ENCODE measurements around the gene PRKCB. TPM values are rescaled to one million over a fixed set of nuclear protein-coding genes. Genes with fewer than 3 reads are reported as not detected.
"Not testable (repeated sequence)": the region's sequence is repeated elsewhere in the genome, so short reads cannot be mapped to it uniquely, and the experiment has no call there.

Gene PRKCB
- total and polyA plus RNA-seq, 2 of the 8 experiments (the other 6 are each of a cell fraction or from before 2014, with no cell fraction given) = 7.1 to 12.1 TPM

DNA sequence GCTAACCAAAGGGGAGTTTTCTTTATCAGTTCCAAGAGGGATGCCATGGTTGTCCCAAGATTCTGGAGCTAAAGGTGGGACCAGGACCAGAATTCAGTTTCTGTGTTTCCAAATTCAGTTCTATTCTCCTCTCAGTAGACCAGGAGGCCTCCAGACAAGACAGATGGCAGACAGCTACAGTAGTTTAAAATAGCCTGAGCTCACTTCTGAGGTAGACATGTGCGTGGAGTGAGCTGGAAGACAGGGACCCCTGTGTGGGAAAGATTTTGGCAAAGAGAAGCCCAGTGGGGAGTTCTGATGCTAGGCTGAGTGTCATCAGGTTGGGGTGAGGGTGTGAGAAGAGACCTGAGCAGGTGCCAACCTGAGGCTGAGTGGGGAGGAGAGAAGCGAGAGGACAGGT lies 95.4 kb downstream of the PRKCB start (continued):
- TF ChIP-seq RXRA (IDR thresholded peaks at IDR 0.05; ENCODE audit: insufficient read depth, low read depth, low read length) = no peak
- TF ChIP-seq, protein P1, sequence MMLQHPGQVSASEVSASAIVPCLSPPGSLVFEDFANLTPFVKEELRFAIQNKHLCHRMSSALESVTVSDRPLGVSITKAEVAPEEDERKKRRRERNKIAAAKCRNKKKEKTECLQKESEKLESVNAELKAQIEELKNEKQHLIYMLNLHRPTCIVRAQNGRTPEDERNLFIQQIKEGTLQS (IDR thresholded peaks at IDR 0.05; ENCODE audit: insufficient read depth, low read depth, low read length) = no peak

DNA sequence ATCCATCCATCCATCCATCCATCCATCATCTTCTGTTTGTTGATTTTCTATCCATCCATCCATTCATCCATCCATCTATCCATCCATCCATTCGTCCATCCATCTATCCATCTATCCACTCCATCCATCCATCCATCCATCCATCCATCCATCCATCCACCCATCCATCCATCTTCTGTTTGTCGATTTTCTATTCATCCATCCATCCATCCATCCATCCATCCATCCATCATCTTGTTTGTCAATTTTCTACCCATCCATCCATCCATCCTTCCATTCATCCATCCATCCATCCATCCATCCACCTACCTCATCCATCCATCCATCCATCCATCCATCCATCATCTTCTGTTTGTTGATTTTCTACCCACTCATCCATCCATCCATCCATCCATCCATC lies 97.9 kb downstream of the PRKCB start:
- H3K23ac ChIP-seq (ENCODE audit: insufficient read length); H3K23me2 ChIP-seq (ENCODE audit: low read depth, low read length); H3K36me3 ChIP-seq (ENCODE audit: control insufficient read depth in 2 of 4, insufficient read depth in 4 of 4, low read length in 3 of 4); H4K20me1 ChIP-seq (replicated peaks in 1 of 2; ENCODE audit: control insufficient read depth in 1 of 2, insufficient read depth in 2 of 2, low read length in 2 of 2); H3K18ac ChIP-seq (ENCODE audit: extremely low read depth, low read length); H4K5ac ChIP-seq (ENCODE audit: insufficient read length, low read depth, low read length); POLR2A ChIA-PET (ENCODE audit: partially characterized antibody); H3K9me3 ChIP-seq (ENCODE audit: insufficient read depth in 2 of 2, low read depth in 1 of 2, low read length in 1 of 2); H4K91ac ChIP-seq (replicated peaks; ENCODE audit: insufficient read length, low read length); H3K14ac ChIP-seq (ENCODE audit: insufficient read length); H3K4me2 ChIP-seq (ENCODE audit: insufficient read depth in 1 of 2, low read depth in 2 of 2, low read length in 2 of 2); H2BK20ac ChIP-seq (ENCODE audit: low read length); H3K27me3 ChIP-seq (replicated peaks in 1 of 4; ENCODE audit: control insufficient read depth in 3 of 4, extremely low read depth in 1 of 4, insufficient read depth in 3 of 4, low read length in 3 of 4); H3K4me1 ChIP-seq (replicated peaks in 1 of 4; ENCODE audit: control insufficient read depth in 3 of 4, insufficient read depth in 4 of 4, low read length in 3 of 4); H3K4ac ChIP-seq (replicated peaks; ENCODE audit: insufficient read length, low read depth, low read length); H2BK15ac ChIP-seq (ENCODE audit: low read length); H3K27ac ChIP-seq (ENCODE audit: low read depth, low read length); H2BK12ac ChIP-seq (ENCODE audit: low read depth, low read length); DNase-seq (ENCODE audit: low read depth in 1 of 2, low spot score in 2 of 2); H3K9ac ChIP-seq (replicated peaks in 1 of 4; ENCODE audit: extremely low read depth in 1 of 4, low read depth in 3 of 4, low read length in 3 of 4); H3K79me2 ChIP-seq (ENCODE audit: control insufficient read depth in 1 of 2, insufficient read depth in 2 of 2, low read length in 2 of 2); H2BK120ac ChIP-seq (replicated peaks; ENCODE audit: low read depth, low read length); H2BK5ac ChIP-seq (ENCODE audit: low read depth, low read length); H3K79me1 ChIP-seq (ENCODE audit: low read depth, low read length); H2AK5ac ChIP-seq (ENCODE audit: low read depth, low read length); H4K8ac ChIP-seq (ENCODE audit: extremely low read depth, insufficient read depth, low read length); CTCF ChIA-PET (ENCODE audit: partially characterized antibody); H3K4me3 ChIP-seq (ENCODE audit: extremely low read depth in 1 of 4, insufficient read depth in 2 of 4, low read depth in 3 of 4, low read length in 4 of 4); FAIRE-seq; H2AFZ ChIP-seq (ENCODE audit: low read length): not testable (repeated sequence)
- WGBS, 2 experiments (ENCODE audit: extremely low coverage in 1 of 2, insufficient coverage in 1 of 2, insufficient read length in 1 of 2, insufficient replicate concordance in 2 of 2, low coverage in 1 of 2, low lambda C conversion rate in 2 of 2, missing lambda C conversion rate in 1 of 2) = 91 to 100% methylated on average over 1 to 2 of the region's 2 CpGs
- peak overlapping the region; percentile 22 for H3K56ac ChIP-seq (replicated peaks; ENCODE audit: insufficient read length, low read depth, low read length)
